Stomach smooth muscle (tissue), 2 donors: ENCODE data around the gene NIPSNAP3A.

Experiments
- H3K27ac ChIP-seq: one replicate; pipeline ENCODE4 v1.7.0; 2013; ENCODE audit warnings: mild to moderate bottlenecking, low read length, inconsistent platforms
- H3K27me3 ChIP-seq, 2 donors: one replicate each; pipeline ENCODE4 v1.7.0; 2013; ENCODE audit warnings: low read length in 2 of 2; ENCODE audit not compliant: insufficient read depth in 2 of 2, control insufficient read depth in 1 of 2
- H3K36me3 ChIP-seq, 2 donors: one replicate each; pipeline ENCODE4 v1.7.0; 2013; ENCODE audit warnings: low read length in 2 of 2; ENCODE audit not compliant: control insufficient read depth in 2 of 2, insufficient read depth in 2 of 2
- H3K4me1 ChIP-seq: one replicate; pipeline ENCODE4 v1.7.0; 2013; ENCODE audit warnings: low read length; ENCODE audit not compliant: control insufficient read depth, insufficient read depth
- H3K4me3 ChIP-seq, 2 donors: one replicate each; pipeline ENCODE4 v1.7.0; 2013; ENCODE audit warnings: low read length in 2 of 2
- H3K9ac ChIP-seq, 2 donors: one replicate each; pipeline ENCODE4 v1.7.0; 2013; ENCODE audit warnings: low read length in 2 of 2, mild to moderate bottlenecking in 1 of 2
- H3K9me3 ChIP-seq, 2 donors: one replicate each; pipeline ENCODE4 v1.7.0; 2013; ENCODE audit warnings: low read length in 2 of 2; ENCODE audit not compliant: control insufficient read depth in 2 of 2
- donor health status: healthy.
- donor health status: Pancreatic carcinoma.

NIPSNAP3A gene

DNA sequence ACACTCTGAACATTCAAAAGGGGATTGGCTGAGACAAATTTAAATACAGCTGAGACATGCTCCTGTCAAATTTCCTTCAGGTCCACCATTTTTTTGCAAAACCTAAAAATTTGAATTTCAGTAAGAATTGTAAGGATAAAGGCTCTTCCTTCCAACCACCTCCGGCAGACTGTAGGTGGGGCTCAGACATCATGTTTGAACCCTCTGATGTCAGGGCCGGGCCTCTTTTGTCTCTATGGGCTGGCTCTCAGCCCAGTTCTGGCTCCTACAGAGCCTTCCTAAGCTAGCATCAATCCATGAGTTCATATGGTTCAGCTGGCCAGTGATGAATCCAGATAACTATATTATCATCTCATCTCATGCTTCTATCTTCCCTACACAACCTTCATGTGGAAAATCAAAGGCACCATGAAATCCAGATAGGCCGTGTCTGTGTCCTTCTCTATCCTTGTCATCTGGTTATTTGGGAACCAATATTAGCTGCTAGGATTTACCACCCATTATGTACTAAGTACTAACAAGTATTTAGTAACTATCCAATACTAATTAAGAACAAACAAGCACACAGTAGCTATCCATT is 60.6 kb downstream of the NIPSNAP3A start:
- H3K27me3 ChIP-seq = no peaks in the 10 kb centered on the region
- H3K9ac ChIP-seq = no peak overlapping the region
- no peak overlapping the region for H3K4me3 ChIP-seq
- H3K36me3 ChIP-seq = peaks cover 60 to 70% of the 10 kb centered on the region in 2 donors
- H3K4me1 ChIP-seq = peaks cover 15% of the 10 kb centered on the region
- H3K9me3 ChIP-seq = no peaks in the 10 kb centered on the region
- no peak overlapping the region for H3K27ac ChIP-seq
